ENCODE results near the gene ZNF362. TPM values are rescaled to one million over a fixed set of nuclear protein-coding genes. Genes with fewer than 3 reads are reported as not detected.
A peak's percentile ranks its signal among the peaks of the same experiment; 100 is the strongest.
"Not testable (repeated sequence)": the region's sequence is repeated elsewhere in the genome, so short reads cannot be mapped to it uniquely, and the experiment has no call there.

The ZNF362 gene
- total and polyA plus RNA-seq, 10 of the 15 experiments (the other 5 are each of a cell fraction or from before 2014, with no cell fraction given) = 0.74 to 22.8 (median 7.4) TPM

DNA sequence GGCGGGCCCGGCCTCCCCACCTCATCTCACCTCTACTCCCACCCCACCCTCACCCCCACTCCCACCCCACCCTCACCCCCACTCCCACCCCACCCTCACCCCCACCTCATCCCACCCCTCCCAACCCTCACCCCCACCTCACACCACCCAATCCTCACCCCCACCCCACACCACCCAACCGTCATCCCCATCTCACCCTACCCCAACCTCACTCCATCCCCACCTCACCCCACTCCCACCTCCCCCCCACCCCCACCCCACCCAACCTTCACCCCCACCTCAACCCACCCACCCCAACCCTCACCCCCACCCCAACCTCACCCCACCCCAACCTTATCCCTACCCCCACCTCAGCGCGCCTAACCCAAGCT lies 51.2 kb downstream of the ZNF362 start:
- H2AFZ ChIP-seq (ENCODE audit: control insufficient read depth, low read depth, low read length) = no peak overlapping the region
- no peak overlapping the region for H3K4me2 ChIP-seq (ENCODE audit: control insufficient read depth, insufficient read depth)
- DNase-seq (ENCODE audit: low read depth, low spot score) = peak; percentile 23
- ChIA-PET POLR2A (no interaction called here), RAD21 (ENCODE audit: unreplicated experiment) (no interaction called here), SMC1A (ENCODE audit: uncharacterized antibody, unreplicated experiment) (no interaction called here), CTCF (interaction anchor here (1.9 kb wide), 1 partner anchor 12 kb away, joined by 6 read pairs; no protein-coding TSS in a partner anchor)
- H3K36me3 ChIP-seq (ENCODE audit: control insufficient read depth in 2 of 2, insufficient read depth in 2 of 2, low read length in 1 of 2) = no peaks in the 10 kb centered on the region
- in situ Hi-C loops (cut with MboI) = no loop called here
- intact Hi-C loops (cut with micrococcal nuclease; ENCODE audit: unreplicated experiment) = no loop called here
- no peaks in the 10 kb centered on the region for H3K4me1 ChIP-seq (ENCODE audit: control insufficient read depth, insufficient read depth, low read length)
- ATAC-seq = no peak
- no peaks in the 10 kb centered on the region for H4K20me1 ChIP-seq (ENCODE audit: control insufficient read depth, insufficient read depth)
- WGBS (ENCODE audit: insufficient coverage, insufficient replicate concordance, low lambda C conversion rate, missing lambda C conversion rate) = no CpG with 5 or more reads among the region's 5 CpGs
- BruUV-seq (replicated peaks) = no TSS peak
- no peak for TF ChIP-seq SMAD5 (IDR thresholded peaks at IDR 0.05; ENCODE audit: low read depth)
- no peak for TF ChIP-seq ESRRA (IDR thresholded peaks at IDR 0.05; ENCODE audit: low read length)
- TF ChIP-seq NRF1 (conservative IDR thresholded peaks at IDR 0.05; ENCODE audit: low read depth, low read length) = no peak
- H3K9ac ChIP-seq (ENCODE audit: control insufficient read depth, insufficient read depth, low read length) = no peak overlapping the region
- H3K9me3 ChIP-seq (replicated peaks; ENCODE audit: control insufficient read depth, insufficient read depth, low read length) = no peaks in the 10 kb centered on the region
- H3K4me3 ChIP-seq = no peak overlapping the region
- no peaks in the 10 kb centered on the region for H3K79me2 ChIP-seq (ENCODE audit: control insufficient read depth, insufficient read depth, low read length)
- no peak overlapping the region for H3K27ac ChIP-seq (ENCODE audit: control insufficient read depth, insufficient read depth)
- no peak for FAIRE-seq
- H3K27me3 ChIP-seq (replicated peaks in 1 of 2; ENCODE audit: control insufficient read depth in 2 of 2, insufficient read depth in 2 of 2, low read length in 1 of 2) = no peaks in the 10 kb centered on the region; a peak in 1 of 4 replicates

DNA sequence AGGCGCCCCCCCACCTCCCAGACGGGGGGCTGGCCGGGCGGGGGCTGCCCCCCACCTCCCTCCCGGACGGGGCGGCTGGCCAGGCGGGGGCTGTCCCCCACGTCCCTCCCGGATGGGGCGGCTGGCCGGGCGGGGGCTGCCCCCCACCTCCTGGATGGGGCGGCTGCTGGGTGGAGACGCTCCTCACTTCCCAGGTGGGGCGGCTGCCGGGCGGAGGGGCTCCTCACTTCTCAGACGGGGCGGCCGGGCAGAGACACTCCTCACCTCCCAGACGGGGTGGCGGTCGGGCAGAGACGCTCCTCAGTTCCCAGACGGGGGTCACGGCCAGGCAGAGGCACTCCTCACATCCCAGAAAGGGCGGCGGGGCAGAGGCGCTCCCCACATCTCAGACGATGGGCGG lies 53.1 kb downstream of the ZNF362 start:
- ATAC-seq; H3K4me3 ChIP-seq; H2AFZ ChIP-seq (ENCODE audit: control insufficient read depth, low read depth, low read length); H3K27me3 ChIP-seq (replicated peaks in 1 of 2; ENCODE audit: control insufficient read depth in 2 of 2, insufficient read depth in 2 of 2, low read length in 1 of 2); intact Hi-C loops (cut with micrococcal nuclease; ENCODE audit: unreplicated experiment); RAD21 ChIA-PET (ENCODE audit: unreplicated experiment); in situ Hi-C loops (cut with MboI); H3K9me3 ChIP-seq (replicated peaks; ENCODE audit: control insufficient read depth, insufficient read depth, low read length); H3K4me1 ChIP-seq (ENCODE audit: control insufficient read depth, insufficient read depth, low read length); H4K20me1 ChIP-seq (ENCODE audit: control insufficient read depth, insufficient read depth); DNase-seq (ENCODE audit: low read depth, low spot score); H3K27ac ChIP-seq (ENCODE audit: control insufficient read depth, insufficient read depth); H3K36me3 ChIP-seq (ENCODE audit: control insufficient read depth in 2 of 2, insufficient read depth in 2 of 2, low read length in 1 of 2); H3K4me2 ChIP-seq (ENCODE audit: control insufficient read depth, insufficient read depth); SMC1A ChIA-PET (ENCODE audit: uncharacterized antibody, unreplicated experiment); H3K79me2 ChIP-seq (ENCODE audit: control insufficient read depth, insufficient read depth, low read length); POLR2A ChIA-PET; BruUV-seq (replicated peaks); H3K9ac ChIP-seq (ENCODE audit: control insufficient read depth, insufficient read depth, low read length); FAIRE-seq; CTCF ChIA-PET: not testable (repeated sequence)
- 89% methylated on average over 13 of the region's 32 CpGs for WGBS (ENCODE audit: insufficient coverage, insufficient replicate concordance, low lambda C conversion rate, missing lambda C conversion rate)

Data from GM12878 (cell line).